WTC11 (cell line): ENCODE measurements around the gene POU5F1.

Experiments used
- CTCF ChIP-seq: fragments of 200-600 bp; IDR thresholded peaks from 2 replicates; pipeline ENCODE4 v1.8.0; 2022; ENCODE audit warnings: antibody characterized with exemption
- HMGXB4 ChIP-seq: sonication (generic); formaldehyde crosslinking; IDR thresholded peaks from 2 replicates; pipeline ENCODE4 v1.8.1; 2023; ENCODE audit warnings: mild to moderate bottlenecking, moderate library complexity, missing genetic modification reagents
- JUN ChIP-seq: sonication (generic); formaldehyde crosslinking; IDR thresholded peaks from 2 replicates; pipeline ENCODE4 v1.8.0; 2023; ENCODE audit warnings: mild to moderate bottlenecking, missing genetic modification reagents
- USF2 ChIP-seq: sonication (generic); formaldehyde crosslinking; IDR thresholded peaks from 2 replicates; pipeline ENCODE4 v1.8.1; 2023; ENCODE audit warnings: mild to moderate bottlenecking, missing genetic modification reagents, moderate library complexity
- ZNF512 ChIP-seq: sonication (generic); formaldehyde crosslinking; IDR thresholded peaks from 2 replicates; pipeline ENCODE4 v1.8.1; 2022; ENCODE audit warnings: missing genetic modification reagents, borderline replicate concordance

GRCh38 chr6:31163922-31164321, 6.6 kb downstream of the POU5F1 start:
- TF ChIP-seq CTCF: no peak
- no peak for TF ChIP-seq HMGXB4 (CRISPR knock-in tag)
- TF ChIP-seq USF2: no peak
- TF ChIP-seq JUN (CRISPR knock-in tag): no peak
- TF ChIP-seq ZNF512 (CRISPR knock-in tag): no peak
